Liver (tissue), 3 donors: Measurements from ENCODE around the gene ABCB6.

ENCODE experiments used
- CTCF ChIP-seq: fragments of 150-350 bp; IDR thresholded peaks from 2 replicates; pipeline ENCODE4 v1.5.1; 2017; ENCODE audit warnings: improper control_type of control experiment, low read depth, low read length; ENCODE audit not compliant: missing input control
- RAD21 ChIP-seq, 2 donors: IDR thresholded peaks; 2 replicates each; pipeline ENCODE4 v1.6.1; 2016; ENCODE audit warnings: antibody characterized with exemption in 2 of 2, mild to moderate bottlenecking in 2 of 2
- REST ChIP-seq: IDR thresholded peaks from 2 replicates; pipeline ENCODE4 v1.6.1; 2016; ENCODE audit warnings: antibody characterized with exemption, mild to moderate bottlenecking
- SP1 ChIP-seq: IDR thresholded peaks from 2 replicates; pipeline ENCODE4 v1.6.1; 2018; ENCODE audit warnings: antibody characterized with exemption, mild to moderate bottlenecking
- TAF1 ChIP-seq: conservative IDR thresholded peaks from 2 replicates; pipeline ENCODE4 v1.6.1; 2016; ENCODE audit warnings: antibody characterized with exemption, mild to moderate bottlenecking
- ZBTB33 ChIP-seq: IDR thresholded peaks from 2 replicates; pipeline ENCODE4 v1.6.1; 2016; ENCODE audit warnings: antibody characterized with exemption
- donor health status: healthy.
- donor health status: healthy.

- no peak for TF ChIP-seq CTCF
- TF ChIP-seq REST: no peak
- TF ChIP-seq TAF1: no peak
- no peak for TF ChIP-seq SP1
- no peak for TF ChIP-seq RAD21 (IDR thresholded peaks at IDR 0.05)
- TF ChIP-seq ZBTB33: no peak
These were observed 27.8 kb upstream of the ABCB6 start for GRCh38 chr2:219246559-219246958.
